Parathyroid adenoma (tissue), 2 donors: ENCODE measurements around the gene TLCD5.

Source experiments
- H2AFZ ChIP-seq: fragments of 300-600 bp; sonication (generic); one replicate; pipeline ENCODE4 v1.7.0; 2017; ENCODE audit warnings: antibody characterized with exemption, mild to moderate bottlenecking
- H3K27ac ChIP-seq: fragments of 300-600 bp; sonication (generic); one replicate; pipeline ENCODE4 v1.7.0; 2017
- H3K27me3 ChIP-seq: fragments of 300-600 bp; sonication (generic); one replicate; pipeline ENCODE4 v1.7.0; 2017; ENCODE audit warnings: low read length; ENCODE audit not compliant: control insufficient read depth, insufficient read depth
- H3K36me3 ChIP-seq: fragments of 300-600 bp; sonication (generic); one replicate; pipeline ENCODE4 v1.7.0; 2017; ENCODE audit warnings: low read length; ENCODE audit not compliant: control insufficient read depth, insufficient read depth
- H3K4me1 ChIP-seq: fragments of 300-600 bp; sonication (generic); one replicate; pipeline ENCODE4 v1.7.0; 2017; ENCODE audit warnings: control low read depth
- H3K4me2 ChIP-seq: fragments of 300-600 bp; sonication (generic); one replicate; pipeline ENCODE4 v1.7.0; 2017; ENCODE audit warnings: low read length
- H3K4me3 ChIP-seq: fragments of 300-600 bp; sonication (generic); one replicate; pipeline ENCODE4 v1.7.0; 2017; ENCODE audit warnings: low read depth, low read length
- H3K79me2 ChIP-seq: fragments of 300-600 bp; sonication (generic); one replicate; pipeline ENCODE4 v1.7.0; 2017; ENCODE audit warnings: control low read depth
- H3K9ac ChIP-seq: fragments of 300-600 bp; sonication (generic); one replicate; pipeline ENCODE4 v1.7.0; 2017; ENCODE audit warnings: mild to moderate bottlenecking
- H3K9me3 ChIP-seq: fragments of 300-600 bp; sonication (generic); one replicate; pipeline ENCODE4 v1.7.0; 2017; ENCODE audit warnings: low read length; ENCODE audit not compliant: control insufficient read depth
- TF ChIP-seq, protein P1 (sequence below): fragments of 300-600 bp; sonication (generic); IDR thresholded peaks from one replicate; pipeline ENCODE4 v1.7.0; 2017; ENCODE audit warnings: antibody characterized with exemption, mild to moderate bottlenecking
- donor health status: primary hyperparathyroidism.

Gene TLCD5

GRCh38 chr11:120337355-120338106 is 12.4 kb downstream of the TLCD5 start:
- Histone ChIP-seq H3K4me3 (peak overlapping the region; percentile 72), H3K27me3 (no peaks in the 10 kb centered on the region), H3K27ac (peak overlapping the region; percentile 83), H3K4me1 (peaks cover 6% of the 10 kb centered on the region), H3K36me3 (no peaks in the 10 kb centered on the region), H3K79me2 (peaks cover 13% of the 10 kb centered on the region), H3K4me2 (peak overlapping the region; percentile 84), H2AFZ (peak overlapping the region; percentile 63), H3K9me3 (no peaks in the 10 kb centered on the region), H3K9ac (peak overlapping the region; percentile 0)
- TF ChIP-seq, protein P1, sequence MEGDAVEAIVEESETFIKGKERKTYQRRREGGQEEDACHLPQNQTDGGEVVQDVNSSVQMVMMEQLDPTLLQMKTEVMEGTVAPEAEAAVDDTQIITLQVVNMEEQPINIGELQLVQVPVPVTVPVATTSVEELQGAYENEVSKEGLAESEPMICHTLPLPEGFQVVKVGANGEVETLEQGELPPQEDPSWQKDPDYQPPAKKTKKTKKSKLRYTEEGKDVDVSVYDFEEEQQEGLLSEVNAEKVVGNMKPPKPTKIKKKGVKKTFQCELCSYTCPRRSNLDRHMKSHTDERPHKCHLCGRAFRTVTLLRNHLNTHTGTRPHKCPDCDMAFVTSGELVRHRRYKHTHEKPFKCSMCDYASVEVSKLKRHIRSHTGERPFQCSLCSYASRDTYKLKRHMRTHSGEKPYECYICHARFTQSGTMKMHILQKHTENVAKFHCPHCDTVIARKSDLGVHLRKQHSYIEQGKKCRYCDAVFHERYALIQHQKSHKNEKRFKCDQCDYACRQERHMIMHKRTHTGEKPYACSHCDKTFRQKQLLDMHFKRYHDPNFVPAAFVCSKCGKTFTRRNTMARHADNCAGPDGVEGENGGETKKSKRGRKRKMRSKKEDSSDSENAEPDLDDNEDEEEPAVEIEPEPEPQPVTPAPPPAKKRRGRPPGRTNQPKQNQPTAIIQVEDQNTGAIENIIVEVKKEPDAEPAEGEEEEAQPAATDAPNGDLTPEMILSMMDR: no peak

DNA sequence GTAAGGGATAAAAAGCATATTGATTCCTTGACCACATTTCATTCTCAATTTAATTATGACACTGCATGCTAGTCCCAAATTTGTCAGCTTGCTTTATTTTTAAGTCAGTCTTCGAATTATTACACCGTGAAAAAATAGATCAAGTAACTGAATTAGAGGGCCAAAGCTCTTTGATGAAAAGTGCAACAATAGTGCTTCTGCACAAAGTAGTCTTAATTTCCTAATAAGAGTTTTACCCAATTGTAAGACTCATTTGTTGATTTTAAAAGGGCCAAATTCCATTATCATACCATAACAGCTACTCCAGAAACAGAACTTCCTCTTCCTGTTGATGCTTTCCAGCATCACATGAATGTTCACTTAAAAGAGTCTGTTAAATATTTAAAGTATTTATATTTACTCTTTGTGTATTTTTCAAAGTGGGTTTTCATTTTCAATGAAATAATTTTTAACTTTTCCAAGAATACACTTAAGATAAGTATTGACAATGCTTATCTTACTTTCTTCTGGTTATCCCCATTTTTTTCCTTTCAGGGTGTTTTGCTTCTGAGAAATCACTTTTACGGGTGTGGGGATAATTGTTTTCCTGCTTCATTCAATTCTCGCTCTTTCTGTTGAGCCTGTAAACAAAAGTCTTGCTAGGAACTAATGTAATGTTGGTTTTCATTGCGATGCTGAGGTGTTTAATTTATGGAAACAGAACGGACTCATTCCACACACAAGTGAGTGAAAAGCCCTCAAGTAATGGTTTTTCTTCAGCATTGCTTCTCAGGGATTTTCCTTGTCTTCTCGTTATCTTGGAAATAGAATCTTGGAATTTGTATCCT is 13.2 kb downstream of the TLCD5 start:
- Histone ChIP-seq H2AFZ (no peak overlapping the region), H3K9ac (no peak overlapping the region), H3K27ac (peak overlapping the region; percentile 83), H3K9me3 (no peaks in the 10 kb centered on the region), H3K4me2 (peak overlapping the region; percentile 84), H3K4me1 (peaks cover 6% of the 10 kb centered on the region), H3K4me3 (peak overlapping the region; percentile 72), H3K36me3 (no peaks in the 10 kb centered on the region), H3K79me2 (peaks cover 17% of the 10 kb centered on the region), H3K27me3 (no peaks in the 10 kb centered on the region)
- TF ChIP-seq, protein P1: no peak

DNA sequence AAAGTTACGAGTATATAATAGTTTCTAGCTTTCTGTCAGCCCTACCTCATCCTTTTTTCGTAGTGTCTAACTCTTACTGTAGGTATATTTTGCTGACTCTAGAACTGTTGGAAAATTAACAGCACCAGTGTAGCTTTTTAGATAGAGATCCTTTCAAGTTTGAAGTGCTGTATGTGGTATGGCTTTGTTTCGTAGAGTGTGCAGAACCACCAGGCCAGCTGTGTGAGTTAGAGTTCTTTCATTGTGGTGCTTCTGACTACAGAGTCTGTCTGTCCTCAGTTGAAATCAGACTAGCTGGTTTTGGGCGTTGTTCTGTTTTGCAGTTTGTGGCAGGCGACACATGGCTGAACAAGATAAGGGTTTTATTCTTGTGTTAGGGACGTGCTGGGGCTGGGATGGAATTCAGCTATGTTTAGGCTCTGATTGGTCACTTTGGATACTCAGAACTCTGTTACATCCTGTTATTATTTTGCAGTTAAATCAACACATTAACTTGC is 14.3 kb downstream of the TLCD5 start:
- H3K36me3 ChIP-seq: no peaks in the 10 kb centered on the region
- peaks cover 10% of the 10 kb centered on the region for H3K4me1 ChIP-seq
- H2AFZ ChIP-seq: no peak overlapping the region
- TF ChIP-seq, protein P1: no peak
- no peaks in the 10 kb centered on the region for H3K27me3 ChIP-seq
- H3K9ac ChIP-seq: no peak overlapping the region
- H3K4me2 ChIP-seq: peak overlapping the region; percentile 49
- H3K9me3 ChIP-seq: no peaks in the 10 kb centered on the region
- H3K27ac ChIP-seq: no peak overlapping the region
- H3K4me3 ChIP-seq: peak overlapping the region; percentile 35
- H3K79me2 ChIP-seq: peaks cover 25% of the 10 kb centered on the region

DNA sequence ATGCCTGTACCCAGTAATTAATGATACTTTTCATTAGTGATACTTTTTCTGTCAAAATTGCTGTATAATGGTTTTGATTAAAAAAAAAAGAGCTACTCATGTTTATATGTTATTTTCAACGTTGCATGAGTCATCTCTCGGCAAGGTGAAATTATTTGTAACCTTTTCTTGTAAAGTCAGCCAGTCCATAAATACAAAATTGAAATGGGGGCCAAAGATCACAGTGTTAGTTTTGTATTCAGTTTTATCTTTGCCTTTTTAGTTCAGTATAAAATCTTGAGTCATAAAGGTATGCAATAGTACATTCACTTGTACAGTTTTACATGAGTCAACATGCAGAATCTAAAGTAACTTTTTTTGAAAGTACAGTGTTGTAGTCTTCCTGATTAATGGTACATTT is 15.4 kb downstream of the TLCD5 start:
- Histone ChIP-seq H3K36me3 (no peaks in the 10 kb centered on the region), H3K27me3 (no peaks in the 10 kb centered on the region), H3K4me1 (peaks cover 13% of the 10 kb centered on the region), H3K27ac (no peak overlapping the region), H3K4me3 (no peak overlapping the region), H3K4me2 (peak overlapping the region; percentile 49), H3K79me2 (peaks cover 27% of the 10 kb centered on the region), H3K9me3 (no peaks in the 10 kb centered on the region), H3K9ac (no peak overlapping the region), H2AFZ (no peak overlapping the region)
- TF ChIP-seq, protein P1: no peak
